H1 (cell line): Measurements from ENCODE around the gene SMARCA5. TPM values are rescaled to one million over a fixed set of nuclear protein-coding genes. Genes with fewer than 3 reads are reported as not detected.
A peak's percentile ranks its signal among the peaks of the same experiment; 100 is the strongest.

Experiments
- ATF3 ChIP-seq: IDR thresholded peaks from 2 replicates; pipeline ENCODE4 v1.6.1; 2011; ENCODE audit warnings: low read depth, mild to moderate bottlenecking, low read length; ENCODE audit not compliant: insufficient read depth
- BRCA1 ChIP-seq: IDR thresholded peaks from 2 replicates; pipeline ENCODE4 v1.6.1; 2012; ENCODE audit warnings: low read depth, low read length, improper control_type of control experiment
- CEBPB ChIP-seq: IDR thresholded peaks from 2 replicates; pipeline ENCODE4 v1.6.1; 2012; ENCODE audit warnings: low read depth, low read length
- CREB1 ChIP-seq: IDR thresholded peaks from 2 replicates; pipeline ENCODE4 v1.6.1; 2012; ENCODE audit warnings: inconsistent platforms
- E2F6 ChIP-seq: IDR thresholded peaks from 2 replicates; pipeline ENCODE4 v1.6.1; 2012; ENCODE audit warnings: inconsistent platforms
- KDM4A ChIP-seq: IDR thresholded peaks from one replicate; pipeline ENCODE4 v1.7.1; 2012; ENCODE audit warnings: low read depth, mild to moderate bottlenecking, moderate library complexity, low read length, inconsistent platforms; ENCODE audit not compliant: severe bottlenecking
- KDM5A ChIP-seq: fragments of 200-600 bp; IDR thresholded peaks from 2 replicates; pipeline ENCODE4 v1.7.1; 2012; ENCODE audit warnings: mild to moderate bottlenecking, low read length, inconsistent platforms, mixed read lengths
- MAX ChIP-seq: IDR thresholded peaks from 2 replicates; pipeline ENCODE4 v1.6.1; 2012; ENCODE audit warnings: inconsistent platforms
- NRF1 ChIP-seq: IDR thresholded peaks from 2 replicates; pipeline ENCODE4 v1.6.1; 2011; ENCODE audit warnings: mild to moderate bottlenecking, low read depth, low read length, improper control_type of control experiment
- PHF8 ChIP-seq: fragments of 200-600 bp; sonication (generic); conservative IDR thresholded peaks from 2 replicates; pipeline ENCODE4 v1.7.1; 2012; ENCODE audit warnings: low read depth, mild to moderate bottlenecking, inconsistent platforms, low read length, moderate library complexity
- POLR2AphosphoS5 ChIP-seq: IDR thresholded peaks from 2 replicates; pipeline ENCODE4 v1.6.1; 2011; ENCODE audit warnings: low read depth, low read length
- RXRA ChIP-seq: IDR thresholded peaks from 2 replicates; pipeline ENCODE4 v1.6.1; 2011; ENCODE audit warnings: low read depth, mild to moderate bottlenecking, low read length, moderate library complexity; ENCODE audit not compliant: insufficient read depth
- TAF7 ChIP-seq: optimal IDR thresholded peaks from 2 replicates; pipeline ENCODE3; 2011; ENCODE audit warnings: low read depth, mild to moderate bottlenecking, inconsistent platforms, low read length, moderate library complexity, borderline replicate concordance
- USF2 ChIP-seq: IDR thresholded peaks from 2 replicates; pipeline ENCODE4 v1.6.1; 2011; ENCODE audit warnings: low read length, improper control_type of control experiment
- polyA plus RNA-seq, 7 experiments: library from polyadenylated mRNA; depleted of rRNA in 3 of 7; stranded (reverse) in 5 of 7; unstranded in 2 of 7; fragments of >200 nt in 5 of 7; fragments of 200-250 nt in 2 of 7; gene quantifications; 1 replicate in 5 of 7; 2 replicates in 1 of 7; 4 replicates in 1 of 7; pipeline versions ENCODE4 v1.2.1 to v1.2.3, GENCODE V29; 2011 to 2013; ENCODE audit warnings: missing spikeins in 2 of 7, mixed read lengths in 2 of 7
- total RNA-seq: library from RNA; stranded (reverse); fragmentation: NEBNext Ultra II Directional; extraction: Animal tissue kit (Norgen Biotek cat#: 25700); gene quantifications from 2 replicates; pipeline ENCODE4 v1.2.1, GENCODE V29; 2021

Gene SMARCA5
- total and polyA plus RNA-seq, 2 of the 8 experiments (the other 6 are each of a cell fraction or from before 2014, with no cell fraction given) = 13.9 to 112 TPM

GRCh38 chr4:143513314-143514168 is at the start of gene SMARCA5 (continued):
- TF ChIP-seq E2F6 (no peak), MAX (peak; percentile 40), RXRA (no peak), ATF3 (no peak), BRCA1 (peak; percentile 86), KDM5A (0 out of 2 replicates have a peak, but pooled peaks have one; percentile 20), PHF8 (peak; percentile 86), TAF7 (peak; percentile 73), POLR2AphosphoS5 (peak; percentile 92), CREB1 (peak; percentile 69), KDM4A (peak; percentile 74), CEBPB (no peak), NRF1 (peak; percentile 24; the same call in 1 of the 2 replicates), USF2 (no peak)
